Caco-2 (cell line): ENCODE results near the gene RXRA. TPM values are rescaled to one million over a fixed set of nuclear protein-coding genes. Genes with fewer than 3 reads are reported as not detected.

Experiments used
- BruUV-seq: library from RNA; stranded (reverse); fragments of 400-500 nt; replicated peaks from 2 replicates; lab custom pipeline; 2021; lab: Mats Ljungman, UMichigan
- CTCF ChIA-PET: fragments of 300-600 bp; sonication (Branson Sonifier 250); formaldehyde crosslinking; loops from one replicate; lab custom pipeline; 2022; ENCODE audit warnings: antibody characterized with exemption; lab: Charles Lee
- POLR2A ChIA-PET: fragments of 300-600 bp; sonication (Branson Sonifier 250); formaldehyde crosslinking; loops from one replicate; lab custom pipeline; 2022; ENCODE audit warnings: antibody characterized with exemption; lab: Charles Lee
- DNase-seq, 2 experiments: peaks; one replicate each; pipeline versions ENCODE4 v3.0.0 to v3.0.0-alpha.2; 2020 to 2022
- H3K27me3 ChIP-seq: replicated peaks from 2 replicates; pipeline ENCODE4 v1.6.0; 2011; ENCODE audit warnings: low read length; ENCODE audit not compliant: control insufficient read depth, insufficient read depth
- H3K36me3 ChIP-seq: 2 replicates; pipeline ENCODE4 v1.5.1; 2011; ENCODE audit warnings: low read length; ENCODE audit not compliant: control insufficient read depth, insufficient read depth
- H3K4me1 ChIP-seq: fragments of 250-450 bp; sonication (Bioruptor Pico); 2 replicates; pipeline ENCODE4 v1.5.1; 2020; ENCODE audit warnings: mild to moderate bottlenecking
- H3K4me3 ChIP-seq: 2 replicates; pipeline ENCODE4 v1.5.1; 2011; ENCODE audit warnings: low read depth, mild to moderate bottlenecking, control low read depth, low read length
- H3K9me3 ChIP-seq: fragments of 250-450 bp; sonication (Bioruptor Pico); 2 replicates; pipeline ENCODE4 v1.5.1; 2020; ENCODE audit warnings: mild to moderate bottlenecking, moderate library complexity
- H3K27ac Mint-ChIP-seq: one replicate; pipeline ENCODE4 v1.8.0; 2022; ENCODE audit warnings: mixed read lengths; ENCODE audit not compliant: unreplicated experiment
- H3K27me3 Mint-ChIP-seq: one replicate; pipeline ENCODE4 v1.8.0; 2022; ENCODE audit warnings: mixed read lengths; ENCODE audit not compliant: insufficient read depth, unreplicated experiment
- H3K36me3 Mint-ChIP-seq: one replicate; pipeline ENCODE4 v1.8.0; 2022; ENCODE audit warnings: mild to moderate bottlenecking, mixed read lengths; ENCODE audit not compliant: insufficient read depth, unreplicated experiment
- H3K4me1 Mint-ChIP-seq: one replicate; pipeline ENCODE4 v1.8.0; 2022; ENCODE audit warnings: low read depth, mixed read lengths; ENCODE audit not compliant: unreplicated experiment
- H3K4me3 Mint-ChIP-seq: one replicate; pipeline ENCODE4 v1.8.0; 2022; ENCODE audit warnings: mild to moderate bottlenecking, moderate library complexity, mixed read lengths; ENCODE audit not compliant: unreplicated experiment
- H3K9me3 Mint-ChIP-seq: one replicate; pipeline ENCODE4 v1.8.0; 2022; ENCODE audit warnings: mixed read lengths; ENCODE audit not compliant: unreplicated experiment
- intact Hi-C: fragments of 100-400 bp; cut with micrococcal nuclease; formaldehyde crosslinking; loops from one replicate; pipeline ENCODE4 v1.10.0; 2022; ENCODE audit not compliant: unreplicated experiment
- total RNA-seq: library from RNA; stranded (reverse); gene quantifications from 2 replicates; pipeline ENCODE4 v1.2.3, GENCODE V29; 2022
- TF ChIP-seq, protein P1 (sequence below), 2 experiments: fragments of 200-600 bp in 1 of 2; IDR thresholded peaks; 1 replicate in 1 of 2; 2 replicates in 1 of 2; pipeline versions ENCODE4 v1.5.1 to v1.8.0; 2011 to 2022; ENCODE audit warnings: antibody characterized with exemption in 1 of 2, control low read depth in 1 of 2, inconsistent platforms in 1 of 2, low read depth in 1 of 2, low read length in 1 of 2, mild to moderate bottlenecking in 1 of 2, moderate library complexity in 1 of 2; ENCODE audit not compliant: insufficient read depth in 1 of 2, severe bottlenecking in 1 of 2, unreplicated experiment in 1 of 2

The RXRA gene
- total RNA-seq, 1 experiment from 2014 or later, result 69.1 TPM

DNA sequence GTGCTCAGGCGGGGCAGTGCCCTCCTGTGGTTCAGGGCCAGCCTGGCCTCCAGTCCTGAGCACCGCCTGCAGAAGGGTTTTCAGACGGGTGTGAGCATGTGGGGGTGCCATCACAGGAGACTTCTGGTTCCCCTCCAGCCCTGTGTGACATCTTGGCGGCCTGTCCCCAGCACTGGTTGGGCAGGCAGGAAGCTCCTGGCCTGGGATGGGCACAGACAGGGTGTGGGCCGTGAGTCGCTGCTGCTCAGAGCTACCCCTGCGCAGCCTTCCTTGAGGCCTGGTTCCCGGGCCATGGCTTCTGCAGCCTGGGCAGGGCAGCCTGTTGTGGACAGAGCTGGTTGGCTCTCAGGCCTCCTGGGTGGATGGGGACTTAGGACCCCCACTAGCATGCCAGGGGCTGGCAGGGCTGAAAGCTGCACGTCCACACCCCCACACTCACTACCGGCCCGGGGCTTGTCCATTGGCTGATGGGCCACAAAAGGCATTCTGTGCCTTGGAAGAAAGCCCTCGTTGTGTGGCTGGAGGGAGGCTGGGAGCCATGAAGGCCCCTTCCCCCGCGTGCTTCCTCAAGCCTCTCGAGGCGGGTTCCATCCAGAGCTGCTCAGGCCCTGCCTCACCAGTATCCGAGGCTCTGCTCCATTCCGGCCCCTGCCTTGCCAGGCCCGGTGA is 58.7 kb downstream of the RXRA start:
- Histone ChIP-seq H3K9me3 (no peaks in the 10 kb centered on the region), H3K4me1 (peaks cover 5% of the 10 kb centered on the region; the same call in 1 of the 2 replicates), H3K27me3 (no peaks in the 10 kb centered on the region), H3K36me3 (no peaks in the 10 kb centered on the region), H3K4me3 (no peak overlapping the region)
- TF ChIP-seq, protein P1, sequence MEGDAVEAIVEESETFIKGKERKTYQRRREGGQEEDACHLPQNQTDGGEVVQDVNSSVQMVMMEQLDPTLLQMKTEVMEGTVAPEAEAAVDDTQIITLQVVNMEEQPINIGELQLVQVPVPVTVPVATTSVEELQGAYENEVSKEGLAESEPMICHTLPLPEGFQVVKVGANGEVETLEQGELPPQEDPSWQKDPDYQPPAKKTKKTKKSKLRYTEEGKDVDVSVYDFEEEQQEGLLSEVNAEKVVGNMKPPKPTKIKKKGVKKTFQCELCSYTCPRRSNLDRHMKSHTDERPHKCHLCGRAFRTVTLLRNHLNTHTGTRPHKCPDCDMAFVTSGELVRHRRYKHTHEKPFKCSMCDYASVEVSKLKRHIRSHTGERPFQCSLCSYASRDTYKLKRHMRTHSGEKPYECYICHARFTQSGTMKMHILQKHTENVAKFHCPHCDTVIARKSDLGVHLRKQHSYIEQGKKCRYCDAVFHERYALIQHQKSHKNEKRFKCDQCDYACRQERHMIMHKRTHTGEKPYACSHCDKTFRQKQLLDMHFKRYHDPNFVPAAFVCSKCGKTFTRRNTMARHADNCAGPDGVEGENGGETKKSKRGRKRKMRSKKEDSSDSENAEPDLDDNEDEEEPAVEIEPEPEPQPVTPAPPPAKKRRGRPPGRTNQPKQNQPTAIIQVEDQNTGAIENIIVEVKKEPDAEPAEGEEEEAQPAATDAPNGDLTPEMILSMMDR (IDR thresholded peaks at IDR 0.05; ENCODE audit: insufficient read depth in 1 of 2, low read depth in 1 of 2, low read length in 1 of 2, severe bottlenecking in 1 of 2, unreplicated experiment in 1 of 2), result no peak
- no TSS peak for BruUV-seq
- Mint-ChIP-seq H3K4me1 (peaks cover 13% of the 10 kb centered on the region), H3K36me3 (peaks cover 29% of the 10 kb centered on the region), H3K27me3 (no peaks in the 10 kb centered on the region), H3K9me3 (no peaks in the 10 kb centered on the region), H3K27ac (no peak overlapping the region), H3K4me3 (no peak overlapping the region)
- DNase-seq, result no peak
- ChIA-PET CTCF (no interaction called here), POLR2A (no interaction called here)
- intact Hi-C loops, result no loop called here

DNA sequence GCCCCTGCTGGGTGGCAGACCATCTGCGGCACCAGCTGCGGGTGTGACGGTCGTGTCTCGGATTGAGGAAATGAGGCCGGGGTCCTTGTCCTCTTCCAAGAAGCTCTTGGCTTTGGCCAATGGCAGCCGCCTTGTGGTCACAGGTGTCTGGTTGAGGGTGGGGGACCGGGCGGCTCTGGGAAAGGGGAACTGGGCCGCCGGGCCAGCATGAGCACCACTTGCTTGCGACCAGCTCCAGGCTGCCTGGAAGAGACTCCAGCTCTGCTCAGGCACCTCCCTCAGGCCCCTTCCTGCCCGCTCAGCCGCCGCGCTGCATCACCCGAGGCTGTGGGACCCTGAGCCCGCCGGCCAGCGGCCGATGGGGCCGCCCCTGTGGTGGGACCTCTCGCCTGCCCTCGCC is 59.7 kb downstream of the RXRA start:
- intact Hi-C loops, result no loop called here
- no peaks in the 10 kb centered on the region for H3K9me3 Mint-ChIP-seq
- Histone ChIP-seq H3K4me3 (no peak overlapping the region), H3K9me3 (no peaks in the 10 kb centered on the region), H3K36me3 (no peaks in the 10 kb centered on the region), H3K4me1 (peaks cover 5% of the 10 kb centered on the region; the same call in 1 of the 2 replicates), H3K27me3 (no peaks in the 10 kb centered on the region)
- TF ChIP-seq, protein P1 (IDR thresholded peaks at IDR 0.05; ENCODE audit: insufficient read depth in 1 of 2, low read depth in 1 of 2, low read length in 1 of 2, severe bottlenecking in 1 of 2, unreplicated experiment in 1 of 2), result no peak
- H3K27me3 Mint-ChIP-seq, result no peaks in the 10 kb centered on the region
- H3K27ac Mint-ChIP-seq, result no peak overlapping the region
- CTCF ChIA-PET, result no interaction called here
- no TSS peak for BruUV-seq
- H3K36me3 Mint-ChIP-seq, result peaks cover 28% of the 10 kb centered on the region
- peaks cover 13% of the 10 kb centered on the region for H3K4me1 Mint-ChIP-seq
- POLR2A ChIA-PET, result no interaction called here
- H3K4me3 Mint-ChIP-seq, result no peak overlapping the region
- DNase-seq, result no peak

DNA sequence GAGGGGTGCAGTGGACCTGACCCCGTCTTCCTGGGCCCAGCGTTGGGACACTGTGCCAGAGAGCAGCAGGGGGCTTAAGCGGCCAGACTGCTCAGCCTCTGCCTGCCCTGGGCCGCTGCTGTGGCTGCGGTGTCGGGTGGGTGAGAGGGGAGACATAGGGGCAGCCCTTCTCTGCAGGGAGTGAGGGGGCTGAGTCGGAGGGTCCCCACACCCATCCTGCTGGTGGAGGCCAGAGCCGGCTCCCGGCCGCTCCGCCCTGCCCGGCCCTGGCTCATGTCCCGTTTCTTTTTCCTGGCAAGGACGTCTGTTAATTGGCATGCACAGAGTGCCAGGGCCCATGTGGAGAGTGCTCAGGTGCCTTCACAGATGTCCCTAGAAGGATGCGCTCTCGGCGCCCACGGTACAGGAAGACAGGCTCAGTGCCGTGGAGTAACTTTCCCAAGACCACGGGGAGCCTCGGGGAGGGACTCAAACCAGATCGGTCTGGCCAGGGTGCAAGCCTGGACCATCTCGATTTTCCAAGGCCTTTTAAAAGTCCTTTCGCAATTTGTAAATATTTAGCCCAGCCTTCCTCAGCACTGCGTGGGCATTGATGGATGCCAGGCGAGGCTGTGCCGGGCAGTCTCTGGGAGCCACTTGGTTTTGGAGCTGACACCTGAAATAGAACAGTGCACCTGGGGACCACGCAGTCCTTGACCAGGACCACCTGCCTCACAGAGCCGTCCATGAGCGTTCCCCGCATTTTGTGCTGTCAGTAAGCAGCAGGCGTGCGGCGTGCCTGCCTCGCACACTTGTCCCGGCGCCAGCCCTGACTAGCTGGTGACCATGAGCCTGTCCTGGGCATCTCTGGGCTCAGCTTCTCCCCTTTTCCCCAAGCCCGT is 60.9 kb downstream of the RXRA start:
- no peaks in the 10 kb centered on the region for H3K27me3 Mint-ChIP-seq
- H3K4me1 ChIP-seq, result peaks cover 5% of the 10 kb centered on the region; the same call in 1 of the 2 replicates
- peaks cover 7% of the 10 kb centered on the region for H3K4me1 Mint-ChIP-seq
- peaks cover 21% of the 10 kb centered on the region for H3K36me3 Mint-ChIP-seq
- no peak overlapping the region for H3K27ac Mint-ChIP-seq
- no peak overlapping the region for H3K4me3 Mint-ChIP-seq
- H3K36me3 ChIP-seq, result no peaks in the 10 kb centered on the region; the same call in 1 of the 2 replicates
- POLR2A ChIA-PET, result no interaction called here
- no peaks in the 10 kb centered on the region for H3K9me3 ChIP-seq
- BruUV-seq, result no TSS peak
- no peak overlapping the region for H3K4me3 ChIP-seq
- CTCF ChIA-PET, result no interaction called here
- DNase-seq, result no peak
- TF ChIP-seq, protein P1 (IDR thresholded peaks at IDR 0.05; ENCODE audit: insufficient read depth in 1 of 2, low read depth in 1 of 2, low read length in 1 of 2, severe bottlenecking in 1 of 2, unreplicated experiment in 1 of 2), result no peak
- H3K27me3 ChIP-seq, result no peaks in the 10 kb centered on the region
- intact Hi-C loops, result no loop called here
- H3K9me3 Mint-ChIP-seq, result no peaks in the 10 kb centered on the region
